A549 (cell line): Measurements from ENCODE around the gene CHRNA10.

Source experiments
- KDM1A ChIP-seq: fragments of 200-600 bp; sonication (generic); IDR thresholded peaks from 2 replicates; pipeline ENCODE4 v1.6.1; 2016; ENCODE audit warnings: low read depth, mild to moderate bottlenecking
- PHF8 ChIP-seq: fragments of 200-600 bp; sonication (generic); IDR thresholded peaks from 2 replicates; pipeline ENCODE4 v1.6.1; 2016; ENCODE audit warnings: low read depth, mild to moderate bottlenecking, antibody characterized with exemption, moderate library complexity, borderline replicate concordance
- SMC3 ChIP-seq: fragments of >200 bp; sonication (Bioruptor Twin); formaldehyde crosslinking; IDR thresholded peaks from 3 replicates; pipeline ENCODE4 v1.6.1; 2018; ENCODE audit warnings: inconsistent platforms
- TF ChIP-seq, protein P1 (sequence below): fragments of >200 bp; sonication (Bioruptor Twin); formaldehyde crosslinking; IDR thresholded peaks from 3 replicates; pipeline ENCODE4 v1.5.1; 2016
- TF ChIP-seq, protein P2 (sequence below): fragments of 250-450 bp; sonication (Bioruptor Pico); IDR thresholded peaks from 2 replicates; pipeline ENCODE4 v1.5.0; 2021; ENCODE audit warnings: mild to moderate bottlenecking, moderate library complexity, borderline replicate concordance

DNA sequence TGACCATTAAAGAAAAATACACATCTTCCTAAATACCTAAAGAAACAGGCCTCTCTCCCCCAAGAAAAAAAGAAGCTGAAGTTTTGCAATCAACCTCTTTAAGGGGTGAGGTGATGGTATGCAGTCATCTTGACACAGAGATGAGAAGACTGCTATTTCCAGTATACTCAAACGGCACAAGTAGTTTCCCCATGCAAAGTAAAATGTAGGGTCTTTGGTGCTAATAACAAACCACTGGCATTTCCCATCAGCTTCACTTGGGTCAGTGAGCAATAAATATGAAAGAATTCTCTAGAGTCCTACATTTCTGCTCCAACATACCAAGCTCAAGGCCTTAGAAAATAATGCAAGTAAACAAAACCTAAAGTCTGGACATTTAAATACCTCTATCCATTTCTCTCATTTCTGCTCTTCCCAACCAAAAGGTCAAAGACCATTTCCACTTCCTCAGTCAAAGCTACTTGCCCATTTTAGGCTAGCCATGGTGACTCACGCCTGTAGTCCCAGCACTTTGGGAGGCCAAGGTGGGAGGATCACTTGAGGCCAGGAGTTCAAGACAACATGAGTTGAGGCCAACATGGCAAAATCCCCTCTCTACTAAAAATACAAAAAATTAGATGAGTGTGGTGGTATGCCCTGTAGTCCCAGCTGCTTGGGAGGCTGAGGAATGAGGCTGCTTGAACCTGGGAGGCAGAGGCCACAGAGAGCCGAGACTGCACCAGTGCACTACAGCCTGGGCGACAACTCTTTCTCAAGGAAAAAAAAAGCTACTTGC is 39.5 kb upstream of the CHRNA10 start:
- TF ChIP-seq, protein P1, sequence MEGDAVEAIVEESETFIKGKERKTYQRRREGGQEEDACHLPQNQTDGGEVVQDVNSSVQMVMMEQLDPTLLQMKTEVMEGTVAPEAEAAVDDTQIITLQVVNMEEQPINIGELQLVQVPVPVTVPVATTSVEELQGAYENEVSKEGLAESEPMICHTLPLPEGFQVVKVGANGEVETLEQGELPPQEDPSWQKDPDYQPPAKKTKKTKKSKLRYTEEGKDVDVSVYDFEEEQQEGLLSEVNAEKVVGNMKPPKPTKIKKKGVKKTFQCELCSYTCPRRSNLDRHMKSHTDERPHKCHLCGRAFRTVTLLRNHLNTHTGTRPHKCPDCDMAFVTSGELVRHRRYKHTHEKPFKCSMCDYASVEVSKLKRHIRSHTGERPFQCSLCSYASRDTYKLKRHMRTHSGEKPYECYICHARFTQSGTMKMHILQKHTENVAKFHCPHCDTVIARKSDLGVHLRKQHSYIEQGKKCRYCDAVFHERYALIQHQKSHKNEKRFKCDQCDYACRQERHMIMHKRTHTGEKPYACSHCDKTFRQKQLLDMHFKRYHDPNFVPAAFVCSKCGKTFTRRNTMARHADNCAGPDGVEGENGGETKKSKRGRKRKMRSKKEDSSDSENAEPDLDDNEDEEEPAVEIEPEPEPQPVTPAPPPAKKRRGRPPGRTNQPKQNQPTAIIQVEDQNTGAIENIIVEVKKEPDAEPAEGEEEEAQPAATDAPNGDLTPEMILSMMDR: no peak
- TF ChIP-seq, protein P2, sequence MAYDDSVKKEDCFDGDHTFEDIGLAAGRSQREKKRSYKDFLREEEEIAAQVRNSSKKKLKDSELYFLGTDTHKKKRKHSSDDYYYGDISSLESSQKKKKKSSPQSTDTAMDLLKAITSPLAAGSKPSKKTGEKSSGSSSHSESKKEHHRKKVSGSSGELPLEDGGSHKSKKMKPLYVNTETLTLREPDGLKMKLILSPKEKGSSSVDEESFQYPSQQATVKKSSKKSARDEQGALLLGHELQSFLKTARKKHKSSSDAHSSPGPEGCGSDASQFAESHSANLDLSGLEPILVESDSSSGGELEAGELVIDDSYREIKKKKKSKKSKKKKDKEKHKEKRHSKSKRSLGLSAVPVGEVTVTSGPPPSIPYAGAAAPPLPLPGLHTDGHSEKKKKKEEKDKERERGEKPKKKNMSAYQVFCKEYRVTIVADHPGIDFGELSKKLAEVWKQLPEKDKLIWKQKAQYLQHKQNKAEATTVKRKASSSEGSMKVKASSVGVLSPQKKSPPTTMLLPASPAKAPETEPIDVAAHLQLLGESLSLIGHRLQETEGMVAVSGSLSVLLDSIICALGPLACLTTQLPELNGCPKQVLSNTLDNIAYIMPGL: no peak
- TF ChIP-seq PHF8 (no peak), SMC3 (no peak), KDM1A (no peak)
